ENCODE measurements around the gene CDCA7. TPM values are rescaled to one million over a fixed set of nuclear protein-coding genes. Genes with fewer than 3 reads are reported as not detected.

Gene CDCA7
- total RNA-seq, 2 experiments from 2014 or later = 98.2 to 170 TPM

- intact Hi-C loops (cut with micrococcal nuclease; ENCODE audit: unreplicated experiment) = no loop called here
- TF ChIP-seq EZH2phosphoT487 (IDR thresholded peaks at IDR 0.05; ENCODE audit: borderline replicate concordance, low read depth, low read length) = no peak
- no peak for TF ChIP-seq CTCF (conservative IDR thresholded peaks at IDR 0.05; ENCODE audit: low read length)
- Histone ChIP-seq H3K4me2 (ENCODE audit: low read length) (no peak overlapping the region), H3K9me2 (ENCODE audit: insufficient read depth, low read length) (no peaks in the 10 kb centered on the region), H4K20me1 (ENCODE audit: insufficient read depth, low read length) (no peaks in the 10 kb centered on the region), H3K9me3 (ENCODE audit: low read length) (no peaks in the 10 kb centered on the region), H3K27ac (ENCODE audit: low read depth, low read length, poor library complexity, severe bottlenecking) (no peak overlapping the region), H3K4me3 (ENCODE audit: low read depth, low read length, poor library complexity, severe bottlenecking) (no peak overlapping the region), H3K4me1 (ENCODE audit: insufficient read depth, low read length, poor library complexity, severe bottlenecking) (no peaks in the 10 kb centered on the region), H3K36me3 (ENCODE audit: insufficient read depth, low read length) (no peaks in the 10 kb centered on the region), H2AFZ (ENCODE audit: low read length) (no peak overlapping the region), H3K79me2 (ENCODE audit: insufficient read depth, low read depth, low read length) (no peaks in the 10 kb centered on the region)
- no TSS peak for BruUV-seq (replicated peaks)
- ChIA-PET POLR2A (interaction anchor here (0.7 kb wide), 3 partner anchors 63 to 1063 kb away, joined by 3 to 4 read pairs (median 3); no protein-coding TSS in a partner anchor), CTCF (ENCODE audit: unreplicated experiment) (no interaction called here)
- DNase-seq (ENCODE audit: low spot score) = no peak
Measured at GRCh38 chr2:173394091-173394974, 39.7 kb downstream of the CDCA7 start.

- POLR2A ChIA-PET = interaction anchor here (0.5 kb wide), 1 partner anchor 1914 kb away, joined by 3 read pairs; no protein-coding TSS in a partner anchor
- no peaks in the 10 kb centered on the region for H3K79me2 ChIP-seq (ENCODE audit: insufficient read depth, low read depth, low read length)
- CTCF ChIA-PET (ENCODE audit: unreplicated experiment) = no interaction called here
- TF ChIP-seq CTCF (conservative IDR thresholded peaks at IDR 0.05; ENCODE audit: low read length) = no peak
- TF ChIP-seq EZH2phosphoT487 (IDR thresholded peaks at IDR 0.05; ENCODE audit: borderline replicate concordance, low read depth, low read length) = no peak
- no peaks in the 10 kb centered on the region for H3K9me2 ChIP-seq (ENCODE audit: insufficient read depth, low read length)
- no peaks in the 10 kb centered on the region for H3K4me1 ChIP-seq (ENCODE audit: insufficient read depth, low read length, poor library complexity, severe bottlenecking)
- H4K20me1 ChIP-seq (ENCODE audit: insufficient read depth, low read length) = no peaks in the 10 kb centered on the region
- no peaks in the 10 kb centered on the region for H3K9me3 ChIP-seq (ENCODE audit: low read length)
- no peak overlapping the region for H3K4me3 ChIP-seq (ENCODE audit: low read depth, low read length, poor library complexity, severe bottlenecking)
- no TSS peak for BruUV-seq (replicated peaks)
- intact Hi-C loops (cut with micrococcal nuclease; ENCODE audit: unreplicated experiment) = no loop called here
- H3K27ac ChIP-seq (ENCODE audit: low read depth, low read length, poor library complexity, severe bottlenecking) = no peak overlapping the region
- H2AFZ ChIP-seq (ENCODE audit: low read length) = no peak overlapping the region
- peak; percentile 8 for DNase-seq (ENCODE audit: low spot score)
- no peaks in the 10 kb centered on the region for H3K36me3 ChIP-seq (ENCODE audit: insufficient read depth, low read length)
- no peak overlapping the region for H3K4me2 ChIP-seq (ENCODE audit: low read length)
Measured at GRCh38 chr2:173395567-173396351, 41.1 kb downstream of the CDCA7 start.

Data from OCI-LY7 (cell line).